GM18951 (cell line): ENCODE measurements around the gene ASTN2.

ENCODE experiments used
- POLR2A ChIP-seq: IDR thresholded peaks from 4 replicates; pipeline ENCODE4 v1.6.1; 2011; ENCODE audit warnings: mild to moderate bottlenecking; ENCODE audit not compliant: insufficient read length, insufficient read depth; ENCODE audit errors: extremely low read depth
- in situ Hi-C: fragments of 300-500 bp; cut with MboI; formaldehyde crosslinking; loops from one replicate; pipeline ENCODE4 v1.12.0; 2022; ENCODE audit warnings: low sequenced_read_pairs, mixed read lengths, inconsistent platforms; ENCODE audit not compliant: unreplicated experiment

The ASTN2 gene

GRCh38 chr9:116482740-116483139, 932.1 kb downstream of the ASTN2 start:
- in situ Hi-C loops: no loop called here
- no peak for TF ChIP-seq POLR2A

GRCh38 chr9:116480700-116481099, 934.2 kb downstream of the ASTN2 start:
- no peak for TF ChIP-seq POLR2A
- in situ Hi-C loops: no loop called here

- in situ Hi-C loops: no loop called here
- TF ChIP-seq POLR2A: no peak
These were observed 934.9 kb downstream of the ASTN2 start for GRCh38 chr9:116479967-116480366.

- in situ Hi-C loops: no loop called here
- no peak for TF ChIP-seq POLR2A
These were observed 935.8 kb downstream of the ASTN2 start for GRCh38 chr9:116479056-116479544.

- no peak for TF ChIP-seq POLR2A
- in situ Hi-C loops: no loop called here
These were observed 937.2 kb downstream of the ASTN2 start for GRCh38 chr9:116477584-116478141.

GRCh38 chr9:116476935-116477381, 937.9 kb downstream of the ASTN2 start:
- TF ChIP-seq POLR2A: no peak
- in situ Hi-C loops: no loop called here

GRCh38 chr9:116476002-116476401, 938.9 kb downstream of the ASTN2 start:
- in situ Hi-C loops: no loop called here
- no peak for TF ChIP-seq POLR2A

GRCh38 chr9:116475201-116475600, 939.7 kb downstream of the ASTN2 start:
- in situ Hi-C loops: no loop called here
- no peak for TF ChIP-seq POLR2A

GRCh38 chr9:116471944-116472506, 942.8 kb downstream of the ASTN2 start:
- in situ Hi-C loops: no loop called here
- no peak for TF ChIP-seq POLR2A

- no peak for TF ChIP-seq POLR2A
These were observed 943.6 kb downstream of the ASTN2 start for GRCh38 chr9:116471093-116471906.

GRCh38 chr9:116468793-116469527, 945.9 kb downstream of the ASTN2 start:
- TF ChIP-seq POLR2A: no peak
- in situ Hi-C loops: no loop called here

More at GRCh38 chr9:116471093-116471906, 943.6 kb downstream of the ASTN2 start:
- in situ Hi-C loops: no loop called here

- TF ChIP-seq POLR2A: no peak
- in situ Hi-C loops: no loop called here
These were observed 946.5 kb downstream of the ASTN2 start for GRCh38 chr9:116468369-116468768.

GRCh38 chr9:116467740-116468351, 947.0 kb downstream of the ASTN2 start:
- TF ChIP-seq POLR2A: no peak
- in situ Hi-C loops: no loop called here
